ENCODE results near the gene PROX2.

GRCh38 chr14:74915426-74915825, 39.5 kb upstream of the PROX2 start:
- TF ChIP-seq CTCF (IDR thresholded peaks at IDR 0.05), result no peak
- TF ChIP-seq POLR2A (IDR thresholded peaks at IDR 0.05), result no peak
